ENCODE results near the gene ACOXL. TPM values are rescaled to one million over a fixed set of nuclear protein-coding genes. Genes with fewer than 3 reads are reported as not detected.

ACOXL gene
- polyA plus RNA-seq, 5 donors, result 4.7 to 7.5 (median 5.6) TPM

DNA sequence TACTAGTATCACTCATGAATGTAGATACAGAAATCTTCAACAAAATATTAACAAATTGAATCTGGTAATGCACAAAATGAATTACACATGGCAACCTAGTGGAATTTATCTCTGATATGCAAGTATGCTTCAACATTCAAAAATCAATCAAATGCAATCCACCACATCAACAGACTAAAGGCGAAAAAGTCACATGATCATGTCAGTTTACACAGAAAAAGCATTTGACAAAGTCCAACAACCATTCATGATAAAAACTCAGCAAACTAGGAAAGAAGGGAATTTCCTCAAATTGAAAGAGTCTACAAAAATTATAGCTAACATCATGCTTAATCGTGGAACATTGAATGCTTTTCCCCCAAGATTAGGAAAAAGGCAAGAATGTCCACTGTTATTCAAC lies 237.8 kb downstream of the ACOXL start:
- DNase-seq, result no peak

DNA sequence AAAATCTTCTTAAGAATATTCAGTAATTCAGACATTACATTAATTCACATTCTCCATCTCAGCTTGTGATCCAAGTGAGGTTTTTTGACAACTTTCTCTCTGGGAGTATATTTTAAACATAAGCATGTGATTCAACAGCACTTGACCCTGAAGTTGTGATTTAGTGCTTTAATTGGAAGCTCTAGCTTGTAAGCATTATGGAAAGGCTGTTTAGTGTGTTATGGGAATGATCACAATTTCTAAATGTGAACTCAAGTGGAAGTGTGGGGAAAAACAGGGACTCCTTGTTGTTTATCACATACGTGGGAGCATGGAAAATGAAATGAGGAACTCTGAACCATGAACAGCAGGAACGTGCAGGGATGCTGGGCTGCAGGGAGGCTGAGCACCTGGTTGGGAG lies 239.4 kb downstream of the ACOXL start:
- no peak for DNase-seq

DNA sequence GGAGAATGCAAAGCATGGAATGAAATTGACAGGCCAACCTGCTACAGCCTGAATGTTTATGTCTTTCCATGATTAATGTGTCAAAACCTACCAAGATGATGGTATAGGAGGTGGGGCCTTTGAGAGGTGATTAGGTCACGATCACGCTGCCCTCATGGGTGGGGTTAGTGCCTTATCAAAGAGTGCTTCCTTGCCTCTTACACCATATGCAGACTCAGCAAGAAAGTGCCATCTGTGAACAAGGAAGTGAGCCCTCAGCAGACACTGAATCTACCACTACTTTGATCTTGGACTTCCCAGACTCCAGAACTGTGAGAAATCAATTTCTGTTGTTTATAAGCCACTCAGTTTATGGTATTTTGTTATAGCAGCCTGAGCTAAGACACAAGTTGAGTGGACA lies 240.9 kb downstream of the ACOXL start:
- DNase-seq, result no peak

DNA sequence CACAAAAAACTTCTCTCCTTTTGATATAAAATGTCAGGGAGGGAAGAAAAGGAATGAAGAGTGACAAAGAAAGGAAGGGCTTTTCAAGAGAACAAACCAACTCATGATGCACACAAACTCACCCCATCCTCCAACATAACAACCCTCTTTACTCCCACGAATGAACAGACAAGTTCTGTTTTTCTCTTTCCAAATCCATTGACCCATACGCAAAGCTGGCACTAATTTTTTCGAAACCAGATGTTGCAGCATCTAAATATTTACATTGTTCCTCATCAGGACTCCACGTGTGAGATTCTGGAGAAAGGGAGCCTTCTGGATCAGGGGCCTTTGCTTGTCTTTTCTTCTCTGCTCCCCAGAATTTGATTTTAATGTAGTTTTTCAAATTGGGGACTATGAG lies 245.0 kb downstream of the ACOXL start:
- DNase-seq, result no peak

DNA sequence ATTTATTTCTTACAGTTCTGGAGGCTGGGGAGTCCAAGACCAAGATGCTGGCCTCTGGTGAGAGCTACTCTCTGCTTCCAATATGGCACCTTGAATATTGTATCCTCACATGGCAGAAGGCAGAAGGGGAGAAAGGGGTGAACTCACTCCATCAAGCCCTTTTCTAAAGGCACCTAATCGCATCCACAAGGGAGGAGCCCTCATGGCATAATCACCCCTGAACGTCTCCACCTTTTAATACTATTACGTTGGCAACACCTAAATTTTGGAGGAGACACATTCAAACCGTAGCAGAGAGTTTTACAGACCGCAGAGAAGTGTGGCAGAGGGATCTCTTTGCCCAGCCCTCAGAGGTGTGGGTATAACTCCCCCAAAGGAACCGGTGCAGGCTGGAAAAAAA lies 245.8 kb downstream of the ACOXL start:
- no peak for DNase-seq

DNA sequence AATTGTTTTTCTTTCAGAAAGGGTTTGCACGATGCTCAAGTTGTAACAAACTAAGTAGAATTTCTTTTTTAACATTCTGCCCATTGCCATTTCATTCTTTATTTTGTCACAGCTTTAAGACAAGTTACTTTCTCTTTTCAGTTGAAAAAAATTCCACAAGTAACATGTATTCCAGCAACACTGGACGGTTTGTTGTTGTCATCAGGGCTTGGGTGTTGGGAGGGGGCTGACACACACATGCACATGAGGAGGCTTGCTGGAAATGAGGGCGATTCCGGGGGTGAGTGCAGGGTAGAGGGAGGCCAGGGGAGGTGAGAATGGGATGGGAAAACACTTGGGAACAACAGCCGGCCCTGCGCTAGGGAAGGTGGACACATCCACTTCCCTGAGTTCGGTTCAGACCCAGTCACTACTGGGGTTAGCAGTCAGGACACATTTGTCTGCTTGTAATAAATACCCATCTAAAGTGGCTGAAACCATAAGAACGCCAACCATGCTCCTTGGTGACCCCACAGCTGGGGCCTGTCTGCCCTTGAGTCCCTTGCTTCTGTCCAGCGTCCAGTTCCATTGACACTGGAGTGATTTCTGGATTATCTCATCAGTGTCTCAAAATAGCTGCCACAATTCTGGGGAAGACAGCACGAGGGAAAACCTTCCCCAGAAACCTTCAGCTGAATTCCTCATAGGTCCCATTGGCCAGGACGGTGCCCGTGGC lies 246.5 kb downstream of the ACOXL start:
- no peak for DNase-seq

DNA sequence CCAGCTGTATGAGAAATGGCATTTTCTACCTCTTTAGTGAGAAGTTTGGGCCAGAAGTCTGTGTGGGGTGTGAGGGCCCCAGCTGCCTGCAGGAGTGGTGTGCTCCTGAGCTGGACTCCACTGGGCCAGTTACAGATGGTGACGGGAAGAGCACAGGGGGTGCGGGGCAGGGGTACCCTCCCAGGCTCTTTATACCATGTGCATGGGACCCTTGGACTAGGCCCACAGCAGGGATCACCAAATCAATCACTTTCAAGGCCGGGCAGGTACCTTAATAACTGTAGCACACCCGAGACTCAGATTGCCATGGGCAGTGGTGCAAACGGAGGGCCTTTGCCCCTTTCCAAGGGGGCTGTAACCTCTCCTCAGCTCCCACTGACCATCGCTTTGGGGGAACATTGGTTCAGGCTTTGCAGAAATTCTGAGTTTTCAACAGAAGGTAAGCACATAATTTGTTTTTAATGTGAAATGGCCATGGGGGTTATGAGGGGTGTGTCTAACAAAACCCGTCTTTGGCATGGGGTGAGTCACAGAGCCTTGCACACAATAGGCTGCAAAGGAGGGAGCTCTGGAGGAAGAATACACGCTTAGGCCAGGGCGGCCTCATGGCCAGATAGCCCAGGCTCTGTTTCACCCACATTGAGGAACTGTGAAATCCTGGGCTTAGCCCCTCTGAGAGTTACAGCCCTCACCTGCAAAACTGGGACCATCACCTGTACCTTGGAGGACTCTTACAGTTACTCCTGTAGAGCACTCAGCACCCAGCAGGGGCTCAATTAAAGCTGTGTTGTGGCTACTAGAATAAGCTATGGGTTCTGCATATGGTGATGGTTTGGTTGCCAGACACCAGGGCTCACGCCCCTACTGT lies 247.3 kb downstream of the ACOXL start:
- no peak for DNase-seq

DNA sequence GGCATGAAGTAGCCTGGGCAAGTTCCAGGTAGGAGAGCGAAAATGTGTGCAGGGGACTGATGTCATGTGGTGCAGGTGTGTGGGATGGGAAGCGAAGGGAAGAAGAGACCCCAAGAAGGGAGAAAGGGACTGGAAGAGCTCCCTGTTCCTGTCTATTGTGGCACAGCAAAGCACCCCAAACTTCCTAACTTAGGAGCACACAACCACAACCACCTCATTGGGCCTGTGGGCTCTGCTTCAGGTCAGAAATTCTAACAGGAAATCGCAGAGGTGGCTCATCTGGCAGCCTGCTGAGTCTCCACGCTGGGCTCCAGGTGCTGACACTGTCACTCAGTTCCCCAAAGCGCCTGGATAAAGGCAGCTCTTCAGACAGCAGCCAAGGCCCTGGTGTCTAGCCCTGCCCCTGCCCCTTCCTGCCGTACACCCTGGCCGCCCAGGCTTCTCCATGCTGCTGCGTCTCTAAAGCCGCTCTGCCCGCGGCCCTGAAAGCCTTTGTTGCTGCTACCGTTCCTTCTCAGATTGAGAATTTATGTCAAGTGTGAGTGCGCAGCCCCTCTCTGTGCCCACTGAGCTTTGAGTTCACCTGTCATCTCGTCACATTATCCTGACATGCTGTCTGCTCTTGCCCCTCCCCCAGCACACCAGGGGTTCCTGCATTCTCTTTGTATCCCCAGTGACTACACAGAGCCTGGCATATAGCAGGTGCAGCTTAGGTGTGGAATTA lies 248.1 kb downstream of the ACOXL start:
- DNase-seq, result no peak

DNA sequence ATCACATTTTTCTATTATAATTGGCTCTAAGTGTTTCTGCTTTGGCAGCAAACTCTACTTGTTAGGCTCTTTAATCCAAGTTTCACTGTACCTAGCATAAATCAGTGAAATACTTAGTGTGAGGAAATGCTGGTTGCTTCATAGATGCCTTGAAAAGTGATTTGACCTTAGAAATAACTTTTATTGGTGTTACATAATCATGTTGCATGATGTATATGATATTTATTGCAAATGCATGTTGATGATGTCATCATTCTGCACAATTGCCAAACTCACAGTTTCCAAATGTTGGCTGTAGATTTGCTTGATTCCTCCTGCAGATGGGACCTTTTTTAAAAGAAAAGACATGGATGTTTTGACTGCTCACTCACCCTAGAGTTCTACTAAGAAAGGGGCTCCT lies 250.8 kb downstream of the ACOXL start:
- DNase-seq, result peak; percentile 65 to 66

DNA sequence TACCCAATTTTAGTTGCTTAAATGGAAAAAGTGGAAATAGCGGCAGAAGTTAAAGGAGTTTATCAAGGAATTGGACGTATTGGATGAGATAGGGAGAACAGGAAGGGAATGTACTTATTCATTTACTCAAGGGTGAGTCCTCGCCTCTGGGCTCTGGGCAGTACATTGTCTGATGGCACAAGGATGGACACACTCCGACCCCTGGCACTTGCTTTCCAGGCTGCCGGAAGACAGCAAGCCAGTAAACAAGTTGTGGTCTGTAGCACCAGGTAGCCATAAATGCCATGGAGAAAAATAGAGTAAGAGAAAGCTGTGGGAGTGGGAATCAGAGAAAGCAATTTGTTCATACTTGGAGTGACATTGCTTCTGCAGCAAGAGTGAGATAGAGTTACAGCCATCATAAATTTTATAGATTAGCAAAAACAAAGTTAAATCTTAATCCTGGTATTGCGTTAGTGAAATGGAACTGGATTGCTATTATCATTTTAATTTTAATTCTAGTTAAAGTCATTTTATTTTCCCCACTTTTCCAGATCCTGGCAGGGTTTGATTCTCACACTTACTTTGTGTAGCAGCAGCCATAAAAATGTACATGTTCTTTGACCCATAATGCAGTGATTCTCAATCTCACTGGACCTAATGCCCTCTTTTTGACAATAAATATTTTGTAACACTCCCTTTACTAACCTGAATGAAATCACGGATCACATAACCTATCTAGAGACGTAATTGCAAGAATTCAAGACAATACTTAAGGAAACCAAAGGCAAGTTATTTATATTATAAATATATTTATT lies 252.5 kb downstream of the ACOXL start:
- no peak for DNase-seq

DNA sequence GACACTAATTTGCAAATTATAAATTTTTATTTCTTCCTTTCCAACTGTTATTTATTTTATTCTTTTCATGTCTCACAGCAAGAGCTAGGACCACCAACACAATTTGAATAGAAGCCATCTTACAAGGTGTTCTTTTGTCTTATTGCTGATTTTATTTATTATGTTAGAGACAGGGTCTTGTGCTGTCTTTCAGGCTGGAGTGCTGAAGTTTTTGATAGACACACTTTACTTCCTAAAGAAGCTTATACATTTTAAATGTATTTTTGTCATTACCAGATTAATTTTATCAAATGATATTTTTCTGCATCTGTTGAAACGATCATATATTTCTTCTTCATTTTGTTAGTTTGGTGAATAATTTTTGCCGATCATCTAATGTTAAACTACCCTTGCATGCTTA lies 258.1 kb downstream of the ACOXL start:
- DNase-seq, result no peak

DNA sequence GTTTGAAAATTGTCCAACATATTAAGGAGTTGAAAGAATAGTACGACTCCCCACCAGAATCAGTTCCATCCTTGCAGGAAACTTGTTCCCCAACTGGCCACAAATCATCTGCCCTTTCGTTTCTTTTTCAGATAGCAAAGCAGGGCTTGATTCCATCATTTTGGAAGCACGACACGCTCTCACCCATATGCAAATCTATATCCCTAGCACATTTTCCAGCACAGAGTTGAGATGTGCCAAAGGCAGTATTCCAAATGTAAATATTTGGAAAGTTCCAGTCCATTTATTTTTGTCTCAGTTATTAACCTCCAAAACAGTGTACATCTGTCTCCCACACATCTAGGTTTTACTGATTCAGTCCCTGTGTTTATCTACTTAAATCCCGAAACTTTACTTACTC lies 259.5 kb downstream of the ACOXL start:
- DNase-seq, result peak; percentile 80 to 83

DNA sequence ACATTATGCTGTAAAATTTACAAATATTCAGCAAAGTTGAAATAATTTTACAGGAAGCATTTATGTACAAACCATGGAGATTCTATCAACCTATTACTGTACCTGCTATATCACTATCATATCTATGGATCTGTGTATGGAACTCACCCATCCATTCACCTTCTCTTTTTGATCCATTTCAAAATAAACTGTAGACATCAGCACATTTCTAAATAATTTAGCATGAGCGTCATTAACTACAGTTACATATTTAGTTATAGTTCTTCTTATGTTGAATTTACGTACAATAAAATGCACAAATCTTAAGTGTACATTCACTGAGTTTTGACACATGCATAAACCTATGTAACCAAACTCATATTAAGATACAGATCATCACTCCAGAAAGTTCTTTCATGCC lies 260.5 kb downstream of the ACOXL start:
- DNase-seq, result no peak

DNA sequence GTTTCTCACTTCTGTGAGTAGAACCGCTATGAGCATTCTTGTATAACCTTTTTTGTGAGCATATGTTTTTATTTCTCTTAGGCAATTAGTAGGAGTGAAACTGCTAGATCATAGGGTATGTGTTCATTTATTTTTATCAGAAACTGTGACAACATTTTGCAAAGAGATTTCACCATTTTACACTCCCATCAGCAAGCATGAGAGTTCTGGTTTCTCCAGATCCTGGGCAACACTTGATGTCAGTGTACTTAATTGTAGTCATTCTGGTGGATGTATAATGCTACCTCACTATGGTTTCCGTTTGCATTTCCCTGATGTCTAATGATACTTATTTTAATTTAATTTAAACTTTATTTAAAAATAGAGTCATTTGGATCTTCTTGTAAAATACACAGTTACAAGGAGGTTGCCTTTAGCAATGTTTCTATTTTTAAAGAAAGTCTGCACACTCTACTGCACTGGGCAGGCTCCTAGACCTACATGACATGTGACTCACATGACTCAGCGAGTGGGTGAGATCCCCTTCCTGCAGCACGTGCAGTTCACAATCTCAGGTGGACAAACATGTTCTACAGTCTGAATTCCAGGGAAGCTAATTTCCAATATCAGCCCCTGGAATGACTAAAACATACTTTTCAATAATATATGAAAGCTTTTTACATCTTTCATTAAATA lies 261.3 kb downstream of the ACOXL start:
- no peak for DNase-seq

DNA sequence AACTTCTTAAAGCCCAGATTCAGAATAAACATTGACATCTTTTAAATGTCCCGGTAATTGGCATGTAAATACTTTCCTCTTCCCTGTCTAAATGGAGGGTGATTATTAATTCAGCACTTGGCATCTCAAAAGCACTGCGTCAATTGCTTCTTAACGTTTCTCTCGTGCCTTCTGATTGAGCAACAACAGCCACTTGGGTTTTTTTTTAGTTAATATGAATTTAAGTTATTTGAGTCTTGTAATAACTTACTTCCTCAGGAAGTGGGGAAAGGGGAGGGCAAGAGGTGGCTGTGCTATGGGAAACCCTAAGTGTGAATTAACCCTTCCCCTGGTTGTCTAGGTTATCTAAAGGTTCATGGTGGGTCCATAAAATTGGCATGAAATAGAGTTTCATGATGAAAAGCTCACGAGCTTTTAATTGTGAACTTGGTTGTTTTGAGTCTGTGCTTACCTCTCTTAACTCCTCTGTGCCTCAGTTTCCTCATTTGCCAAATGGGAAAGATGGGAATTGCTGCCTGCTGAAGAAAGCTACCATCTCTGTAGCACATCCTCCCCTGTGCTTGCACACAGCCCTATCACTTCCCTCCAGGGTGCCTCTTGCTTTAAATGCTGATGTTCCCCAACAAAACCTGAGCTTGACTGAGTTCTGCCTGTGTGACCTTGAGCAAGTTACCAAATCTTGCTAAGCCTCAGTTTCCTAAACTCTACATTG lies 262.0 kb downstream of the ACOXL start:
- peak; percentile 72 to 81 for DNase-seq

DNA sequence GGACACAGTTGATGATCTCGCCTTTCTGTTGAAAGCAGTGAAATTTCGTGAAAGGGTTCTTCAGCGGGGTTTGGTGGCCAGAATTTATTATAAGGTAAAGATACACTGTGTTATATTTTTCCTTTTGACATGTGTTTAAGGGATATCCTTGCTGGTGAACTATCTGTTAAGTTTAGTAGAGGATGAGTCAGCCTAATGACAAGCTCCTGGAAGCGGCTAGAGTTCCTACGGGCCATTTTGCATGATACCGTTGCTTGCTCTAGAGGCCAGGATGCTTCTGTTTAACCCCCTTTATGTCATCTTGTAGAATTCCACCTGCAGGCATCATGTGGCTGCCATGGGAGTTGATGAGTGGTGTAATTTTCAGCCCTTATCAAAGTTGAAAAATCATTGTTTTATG lies 263.5 kb downstream of the ACOXL start:
- DNase-seq, result no peak

DNA sequence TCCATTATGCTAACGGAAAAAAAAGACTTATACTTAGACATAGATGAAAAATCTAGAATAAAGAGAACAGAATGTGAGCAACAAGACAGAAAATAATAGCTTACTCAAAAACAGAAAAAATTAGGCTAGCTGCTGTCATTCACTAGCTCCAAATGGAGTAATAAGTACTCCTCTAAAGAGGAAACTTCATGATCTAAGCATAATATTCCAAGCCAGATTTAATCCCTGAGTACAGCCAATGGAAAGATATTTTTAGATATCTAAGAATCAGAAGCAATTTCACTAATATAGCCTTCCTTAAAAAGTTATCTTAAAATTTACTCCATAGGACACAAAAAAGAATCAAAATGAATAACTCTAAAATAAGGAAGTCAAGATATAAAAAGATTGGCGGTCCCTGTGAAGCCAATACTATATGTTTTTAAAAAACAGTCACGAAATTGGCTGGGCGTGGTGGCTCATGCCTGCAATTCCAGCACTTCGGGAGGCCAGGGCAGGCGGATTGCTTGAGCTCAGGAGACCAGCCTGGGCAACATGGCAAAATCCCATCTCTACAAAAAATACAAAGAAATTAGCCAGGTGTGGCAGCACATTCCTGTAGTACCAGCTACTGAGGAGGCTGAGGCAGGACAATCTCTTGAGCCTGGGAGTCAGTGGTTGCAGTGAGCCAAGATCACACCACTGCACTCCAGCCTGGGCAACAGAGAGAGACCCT lies 265.1 kb downstream of the ACOXL start:
- DNase-seq, result no peak

DNA sequence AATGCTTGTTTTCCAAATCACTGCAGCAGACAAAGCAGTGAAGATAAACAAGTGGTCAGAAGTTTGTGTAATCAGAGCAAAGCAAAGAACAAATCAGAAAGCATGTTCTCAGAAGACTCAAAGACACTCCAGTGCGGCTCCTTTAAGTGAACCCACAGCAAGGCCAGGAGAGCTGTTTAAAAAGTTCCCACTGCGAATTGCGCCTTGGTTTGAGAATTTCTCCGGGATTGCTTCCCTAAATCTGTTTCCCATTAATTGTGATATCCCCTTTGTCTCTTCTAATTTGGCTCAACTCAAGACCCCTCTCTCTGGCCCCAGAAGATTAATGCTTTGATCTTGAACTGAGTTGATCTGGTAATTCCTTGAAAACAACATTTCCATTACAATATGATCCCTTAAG lies 265.9 kb downstream of the ACOXL start:
- DNase-seq, result no peak

DNA sequence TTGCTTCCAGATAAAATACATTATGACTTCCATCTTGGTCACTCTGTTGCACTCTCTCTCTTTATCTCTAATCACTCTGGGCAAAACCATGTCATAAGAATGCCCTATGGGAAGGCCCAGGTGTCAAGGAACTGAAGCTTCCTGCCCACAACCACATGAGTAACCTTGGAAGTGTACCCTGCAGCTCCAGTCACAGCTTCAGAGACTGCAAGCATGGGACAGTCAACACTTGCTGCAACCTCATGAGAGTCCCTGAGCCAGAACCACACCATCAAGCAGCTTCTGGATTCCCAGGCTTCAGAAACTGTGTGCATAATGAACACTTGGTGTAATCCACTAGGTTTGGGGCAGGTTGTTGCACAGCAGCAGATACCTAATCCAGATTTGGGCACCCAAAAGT lies 267.3 kb downstream of the ACOXL start:
- DNase-seq, result no peak

DNA sequence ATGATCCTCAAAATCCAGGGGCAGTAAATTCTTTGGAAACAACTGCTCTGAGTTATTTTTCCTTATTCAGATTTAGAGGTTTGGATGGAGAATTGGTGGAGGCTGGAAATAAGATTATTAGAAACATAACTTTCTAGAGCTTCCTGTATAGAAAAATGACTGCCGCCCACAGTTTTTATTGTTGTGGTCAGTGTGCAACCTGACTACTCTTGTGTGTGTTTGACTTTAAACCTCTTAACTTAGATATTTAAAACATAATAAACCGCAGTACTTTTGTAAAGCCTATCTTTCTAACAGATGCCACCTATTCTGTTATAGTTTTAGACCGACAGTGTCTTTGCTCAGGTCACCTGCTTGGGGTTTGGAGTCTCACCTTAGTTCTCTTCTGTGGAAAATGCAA lies 272.9 kb downstream of the ACOXL start:
- DNase-seq, result no peak

All from right lung (tissue), 5 donors.